ENCODE results near the gene IL1F10.

- TF ChIP-seq CTCF (IDR thresholded peaks at IDR 0.05; ENCODE audit: extremely low read depth in 1 of 2, insufficient read depth in 1 of 2, low read depth in 1 of 2, low read length in 2 of 2) = no peak
- TF ChIP-seq EZH2 (IDR thresholded peaks at IDR 0.05; ENCODE audit: borderline replicate concordance, low read depth, low read length, severe bottlenecking) = no peak
- TF ChIP-seq POLR2A (IDR thresholded peaks at IDR 0.05; ENCODE audit: low read depth, low read length) = no peak
- no peak for TF ChIP-seq MYC (IDR thresholded peaks at IDR 0.05; ENCODE audit: low read depth, low read length)
- TF ChIP-seq POLR2AphosphoS5 (IDR thresholded peaks at IDR 0.05; ENCODE audit: insufficient read depth, low read depth, low read length) = no peak
- no peak for TF ChIP-seq JUN (IDR thresholded peaks at IDR 0.05; ENCODE audit: borderline replicate concordance, insufficient read depth, insufficient read length, low read depth)
- TF ChIP-seq MAX (IDR thresholded peaks at IDR 0.05; ENCODE audit: insufficient read depth, insufficient read length) = no peak
These were observed 25.3 kb downstream of the IL1F10 start for GRCh38 chr2:113092864-113093612.

All from endothelial cell of umbilical vein (primary cell).